MM.1S (cell line): Measurements from ENCODE around the gene MAP3K2.

Source experiments
- CTCF ChIP-seq: fragments of 300-600 bp; sonication (generic); IDR thresholded peaks from 2 replicates; pipeline ENCODE4 v1.5.1; 2016; ENCODE audit warnings: antibody characterized with exemption, low read length, mixed read lengths
- EZH2 ChIP-seq: fragments of 300-600 bp; sonication (generic); optimal IDR thresholded peaks from 2 replicates; pipeline ENCODE3; 2017; ENCODE audit warnings: low read depth, mild to moderate bottlenecking, antibody characterized with exemption, low read length, mixed read lengths

GRCh38 chr2:127428815-127429109 lies 41.0 kb upstream of the MAP3K2 start:
- TF ChIP-seq CTCF (no peak), EZH2 (no peak)
